Small intestine (tissue), 7 donors: ENCODE data around the gene SAP30BP. TPM values are rescaled to one million over a fixed set of nuclear protein-coding genes. Genes with fewer than 3 reads are reported as not detected.

Experiments used
- DNase-seq, 2 donors: peaks; one replicate each; pipeline versions ENCODE4 v3.0.0 to v3.0.0-alpha.2; 2013
- FAIRE-seq: peaks from 2 replicates; lab custom pipeline; 2012; peaks lifted over from hg19 to GRCh38; lab: Jason Lieb, UNC
- H3K27ac ChIP-seq, 3 donors: one replicate each; pipeline ENCODE4 v1.5.1; 2013; ENCODE audit warnings: low read length in 2 of 3, mild to moderate bottlenecking in 2 of 3, control low read depth in 1 of 3, inconsistent platforms in 1 of 3, low read depth in 1 of 3, moderate library complexity in 1 of 3
- H3K27me3 ChIP-seq, 3 donors: one replicate each; pipeline ENCODE4 v1.6.1; 2013; ENCODE audit warnings: low read length in 3 of 3, inconsistent platforms in 1 of 3; ENCODE audit not compliant: control insufficient read depth in 3 of 3, insufficient read depth in 3 of 3
- H3K36me3 ChIP-seq, 3 donors: one replicate each; pipeline ENCODE4 v1.6.1; 2013; ENCODE audit warnings: low read length in 3 of 3, inconsistent platforms in 1 of 3, low read depth in 1 of 3, mild to moderate bottlenecking in 1 of 3, moderate library complexity in 1 of 3; ENCODE audit not compliant: control insufficient read depth in 3 of 3, insufficient read depth in 2 of 3
- H3K4me1 ChIP-seq, 3 donors: one replicate each; pipeline ENCODE4 v1.6.1; 2013; ENCODE audit warnings: low read length in 2 of 3, inconsistent platforms in 1 of 3, low read depth in 1 of 3, mild to moderate bottlenecking in 1 of 3, moderate library complexity in 1 of 3; ENCODE audit not compliant: control insufficient read depth in 3 of 3, insufficient read depth in 2 of 3
- H3K4me3 ChIP-seq, 3 donors: one replicate each; pipeline ENCODE4 v1.5.1; 2013; ENCODE audit warnings: low read length in 3 of 3, control low read depth in 1 of 3, inconsistent platforms in 1 of 3, low read depth in 1 of 3, mild to moderate bottlenecking in 1 of 3, moderate library complexity in 1 of 3
- H3K9me3 ChIP-seq, 2 donors: one replicate each; pipeline ENCODE4 v1.6.1; 2013; ENCODE audit warnings: low read depth in 1 of 2, low read length in 1 of 2; ENCODE audit not compliant: control insufficient read depth in 2 of 2, insufficient read depth in 1 of 2
- WGBS, 3 donors: extraction: QIAGEN DNeasy Blood & Tissue Kit; methylation state at CpG; one replicate each; pipeline ENCODE4 v1.1.7; 2013; 5-methylcytosine and 5-hydroxymethylcytosine counted together
- polyA plus RNA-seq, 4 donors: library from polyadenylated mRNA; stranded (reverse) in 3 of 4; unstranded in 1 of 4; fragments of 200-250 nt in 3 of 4; fragments of 120-200 nt in 1 of 4; gene quantifications; one replicate each; pipeline versions ENCODE4 v1.2.1 to v1.2.3, GENCODE V29; 2013
- donor health status: healthy with polysubstance abuse.
- donor health status: control.
- donor health status: control.
- donor health status: Bipolar disorder and iron deficiency.
- donor health status: healthy.

Gene SAP30BP
- polyA plus RNA-seq, 4 donors: 52.6 to 92.7 (median 75.0) TPM

DNA sequence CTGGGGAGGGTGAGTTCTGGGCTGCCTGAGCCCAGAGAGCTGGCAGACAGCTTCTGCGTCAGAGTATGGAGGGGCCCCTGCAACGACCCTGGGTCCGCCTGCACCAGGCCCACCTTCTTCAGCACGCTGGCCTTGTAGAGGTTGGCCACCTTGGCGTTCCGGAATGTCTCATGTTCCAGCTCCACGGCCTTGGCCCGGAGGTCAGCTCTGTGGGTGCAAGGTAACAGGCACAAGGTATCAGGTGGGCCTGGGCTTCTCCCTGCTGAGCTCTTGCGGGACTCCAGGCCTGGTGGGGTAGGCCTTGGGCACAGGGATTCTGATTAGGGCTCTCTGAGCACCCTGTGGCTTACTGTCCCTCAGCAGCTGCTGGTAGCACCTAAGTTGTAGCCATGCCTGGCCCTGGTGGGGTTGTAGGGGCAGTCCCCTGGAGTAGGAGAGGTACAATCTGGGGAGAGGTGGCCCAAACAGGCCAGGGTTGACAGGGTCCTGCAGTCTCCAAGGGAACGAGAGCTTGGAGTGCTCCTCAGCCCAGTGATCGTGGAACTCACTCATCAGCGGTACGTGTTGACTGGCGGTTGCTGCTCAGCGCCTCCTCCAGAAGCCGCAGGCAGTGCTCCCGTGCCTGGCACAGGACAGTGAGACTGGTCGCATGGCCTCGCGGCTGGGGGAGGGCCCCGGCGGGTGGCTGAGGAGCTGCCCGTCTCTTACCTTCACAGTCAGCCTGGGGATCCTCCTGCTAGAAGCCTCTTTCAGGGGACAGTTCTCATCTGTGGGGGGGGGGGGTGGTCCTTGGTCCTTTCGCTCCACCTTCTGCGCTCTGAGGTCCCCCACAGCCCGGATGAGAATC lies 36.8 kb upstream of the SAP30BP start:
- Histone ChIP-seq H3K27ac (no peak overlapping the region), H3K36me3 (peaks cover 16 to 86% (median 17%) of the 10 kb centered on the region in 3 donors), H3K27me3 (no peaks in the 10 kb centered on the region), H3K4me3 (no peak overlapping the region), H3K4me1 (peaks cover 0 to 37% (median 0%) of the 10 kb centered on the region in 3 donors), H3K9me3 (no peaks in the 10 kb centered on the region)
- WGBS, 3 donors: 81 to 87% (median 84%) methylated on average over 25 to 26 of the region's 26 CpGs
- FAIRE-seq (no peak), DNase-seq (no peak)

DNA sequence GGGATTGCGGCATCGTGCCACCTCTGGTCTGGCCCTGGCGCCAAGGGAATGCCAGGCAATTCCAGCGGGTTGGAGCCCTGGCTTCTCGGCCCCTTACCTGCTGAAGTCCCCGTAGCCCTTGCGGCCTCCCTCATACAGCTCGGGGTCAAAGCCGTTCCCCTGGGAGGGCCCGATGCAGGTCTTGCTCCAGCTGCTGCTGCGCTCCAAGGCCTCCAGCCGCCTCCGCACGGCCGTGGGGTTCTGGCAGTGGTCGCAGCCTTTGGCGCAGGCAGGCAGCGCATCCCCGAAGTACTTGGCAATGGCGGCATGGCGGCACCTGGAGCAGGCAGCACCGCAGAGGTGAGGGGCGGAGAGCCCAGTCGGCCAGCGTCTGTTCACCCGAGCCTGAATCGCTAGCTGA lies 35.8 kb upstream of the SAP30BP start:
- Histone ChIP-seq H3K27me3 (no peaks in the 10 kb centered on the region), H3K4me1 (peaks cover 0 to 44% (median 0%) of the 10 kb centered on the region in 3 donors), H3K27ac (no peak overlapping the region), H3K9me3 (no peaks in the 10 kb centered on the region), H3K36me3 (peaks cover 7 to 78% (median 8%) of the 10 kb centered on the region in 3 donors), H3K4me3 (no peak overlapping the region)
- FAIRE-seq (no peak), DNase-seq (no peak)
- WGBS, 3 donors: 93 to 97% (median 93%) methylated on average over 27 of the region's 27 CpGs

DNA sequence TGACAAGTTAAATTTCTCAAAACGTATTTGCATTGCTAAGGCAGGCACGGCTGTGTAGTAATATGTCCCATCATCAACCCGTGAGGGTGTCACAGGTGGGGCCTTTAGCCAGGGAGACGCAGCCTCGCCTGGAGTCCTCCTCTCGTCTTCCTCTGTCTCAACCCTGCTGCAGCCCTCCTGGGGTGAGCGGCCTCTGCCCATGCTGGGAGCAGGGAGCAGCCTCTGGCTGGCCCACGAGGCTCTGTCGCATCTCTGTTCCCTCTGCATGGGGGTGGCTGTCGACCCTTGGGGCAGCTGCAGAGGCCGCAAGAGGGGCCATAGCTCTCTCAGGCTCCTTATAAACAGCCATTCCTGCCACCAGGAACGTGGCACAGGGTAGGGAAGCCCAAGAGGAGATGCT lies 34.7 kb upstream of the SAP30BP start:
- H3K27me3 ChIP-seq: no peaks in the 10 kb centered on the region
- no peak overlapping the region for H3K4me3 ChIP-seq
- no peaks in the 10 kb centered on the region for H3K9me3 ChIP-seq
- H3K27ac ChIP-seq: peak overlapping the region; percentile 10 to 89 (median 26)
- FAIRE-seq (no peak), DNase-seq (no peak)
- H3K4me1 ChIP-seq: peaks cover 0 to 54% (median 4%) of the 10 kb centered on the region in 3 donors
- peaks cover 0 to 76% (median 0%) of the 10 kb centered on the region in 3 donors for H3K36me3 ChIP-seq
- WGBS, 3 donors: 79 to 83% (median 80%) methylated on average over 12 of the region's 12 CpGs

DNA sequence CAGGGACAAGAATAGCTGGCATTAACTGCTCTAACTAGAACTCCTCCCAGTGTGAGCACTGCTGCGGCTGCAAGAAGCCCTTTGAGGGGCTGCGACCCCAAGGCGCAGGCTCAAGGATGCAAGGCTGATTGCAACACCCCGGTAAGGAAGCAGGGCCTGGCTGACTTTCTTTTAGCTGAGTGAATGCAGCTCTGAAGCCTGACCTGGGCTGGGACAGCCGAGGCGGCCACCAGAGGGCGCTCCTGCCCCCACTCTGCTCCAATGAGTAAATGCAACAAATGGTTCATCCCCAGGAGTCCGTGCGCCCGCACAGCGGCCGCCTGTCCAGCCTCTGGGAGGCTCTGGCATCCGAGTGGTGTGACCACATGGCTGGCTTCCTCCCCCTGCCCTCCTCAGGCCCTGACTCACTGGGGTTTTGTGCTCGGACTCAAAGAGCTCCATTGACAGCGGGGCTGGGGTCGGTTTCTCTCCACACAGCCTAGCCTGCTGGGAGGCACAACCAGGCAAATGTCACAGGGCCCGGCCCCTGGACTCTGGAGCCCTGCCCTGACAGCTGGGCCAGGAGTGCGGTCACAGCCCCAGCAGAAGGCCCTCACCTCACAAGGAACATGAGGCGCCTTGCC lies 34.2 kb upstream of the SAP30BP start, which contains the start of gene SMIM5:
Gene SMIM5 (plus strand): TSS at position 572 of the 623 bp plus-strand sequence. CDS start 6,768 bp downstream, outside the sequence.
- 9 to 15% (median 14%) methylated on average over 19 of the region's 19 CpGs for WGBS, 3 donors
- Histone ChIP-seq H3K27me3 (no peaks in the 10 kb centered on the region), H3K27ac (peak within 1 kb of the TSS; percentile 57 to 89 (median 89)), H3K4me1 (peaks cover 0 to 59% (median 4%) of the 10 kb centered on the region in 3 donors), H3K4me3 (peak within 1 kb of the TSS in 1 of 3 donors; percentile 7), H3K9me3 (no peaks in the 10 kb centered on the region), H3K36me3 (peaks cover 0 to 78% (median 0%) of the 10 kb centered on the region in 3 donors)
- DNase-seq: peak; percentile 79 to 93
- no peak for FAIRE-seq

DNA sequence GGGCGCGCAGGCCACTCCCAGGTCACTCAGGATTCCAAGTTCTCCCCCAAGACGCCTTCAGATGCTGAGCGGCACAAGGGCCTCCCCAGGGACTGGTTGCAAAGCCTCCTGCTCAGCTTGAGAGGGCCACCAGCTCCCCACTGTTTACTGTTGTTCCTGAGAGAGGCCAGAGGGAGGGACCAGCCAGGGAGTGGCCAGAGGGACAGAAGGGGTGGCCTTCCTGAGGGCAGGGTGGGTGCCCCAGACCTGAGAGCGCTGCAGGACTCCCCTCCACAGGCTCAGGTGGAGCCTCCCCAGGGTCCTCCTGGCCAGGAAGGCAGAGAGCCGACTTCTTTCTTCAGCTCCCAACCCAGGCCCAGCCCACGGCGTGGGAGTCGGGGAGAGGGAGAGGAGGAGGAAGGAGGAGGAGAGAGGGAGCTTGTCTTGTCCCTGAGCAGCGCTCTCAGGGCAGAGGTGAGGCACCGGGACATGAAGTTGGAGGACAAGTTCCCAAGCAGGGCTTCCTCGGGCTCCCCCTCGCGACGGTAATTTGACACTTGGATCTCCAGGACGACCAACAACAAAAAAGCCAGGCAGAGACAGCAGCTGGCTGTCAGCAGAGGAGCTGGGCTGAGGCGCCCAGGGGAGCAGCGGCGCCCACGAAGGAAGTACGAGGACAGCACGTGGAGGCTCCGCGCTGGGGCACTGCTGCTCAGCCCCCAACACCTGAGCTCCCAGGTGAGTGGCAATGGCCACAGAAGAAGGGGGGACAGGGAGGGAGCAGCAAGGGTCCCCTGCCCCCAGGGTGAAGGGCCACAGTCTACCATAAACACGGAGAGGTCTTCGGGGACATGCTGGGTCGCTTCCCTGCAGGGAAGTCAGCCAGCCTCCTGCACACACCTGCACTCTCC lies 33.4 kb upstream of the SAP30BP start:
- 8 to 17% (median 13%) methylated on average over 26 to 27 of the region's 27 CpGs for WGBS, 3 donors
- FAIRE-seq (no peak), DNase-seq (peak; percentile 90 to 95)
- Histone ChIP-seq H3K27me3 (no peaks in the 10 kb centered on the region), H3K4me3 (peak overlapping the region in 1 of 3 donors; percentile 7), H3K36me3 (peaks cover 0 to 77% (median 0%) of the 10 kb centered on the region in 3 donors), H3K4me1 (peaks cover 0 to 59% (median 4%) of the 10 kb centered on the region in 3 donors), H3K9me3 (no peaks in the 10 kb centered on the region), H3K27ac (peak overlapping the region; percentile 57 to 89 (median 89))

DNA sequence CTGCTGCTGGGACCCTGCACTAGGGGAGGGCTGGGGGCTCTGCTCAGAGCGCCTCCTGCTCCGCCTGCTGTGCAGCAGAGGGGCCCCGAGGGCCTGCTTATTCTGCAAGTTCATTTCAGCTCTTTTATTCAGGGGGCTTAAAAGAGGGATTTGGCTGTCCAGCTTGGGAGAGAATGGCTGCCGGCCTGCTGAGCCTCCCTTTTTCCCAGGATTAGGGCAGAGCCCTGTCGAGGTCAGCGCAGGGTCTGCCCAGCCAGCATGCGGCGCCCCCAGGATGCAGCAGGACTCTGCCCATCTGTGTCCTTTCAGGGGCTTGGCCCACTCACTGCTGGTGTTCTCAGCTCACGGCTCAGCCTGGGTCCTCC lies 32.8 kb upstream of the SAP30BP start:
- Histone ChIP-seq H3K4me3 (peak overlapping the region in 1 of 3 donors; percentile 7), H3K9me3 (no peaks in the 10 kb centered on the region), H3K27ac (peak overlapping the region; percentile 0 to 89 (median 89)), H3K36me3 (peaks cover 0 to 77% (median 0%) of the 10 kb centered on the region in 3 donors), H3K4me1 (peaks cover 0 to 61% (median 4%) of the 10 kb centered on the region in 3 donors), H3K27me3 (no peaks in the 10 kb centered on the region)
- 81 to 90% (median 83%) methylated on average over 8 to 9 of the region's 9 CpGs for WGBS, 3 donors
- DNase-seq: no peak
- no peak for FAIRE-seq

DNA sequence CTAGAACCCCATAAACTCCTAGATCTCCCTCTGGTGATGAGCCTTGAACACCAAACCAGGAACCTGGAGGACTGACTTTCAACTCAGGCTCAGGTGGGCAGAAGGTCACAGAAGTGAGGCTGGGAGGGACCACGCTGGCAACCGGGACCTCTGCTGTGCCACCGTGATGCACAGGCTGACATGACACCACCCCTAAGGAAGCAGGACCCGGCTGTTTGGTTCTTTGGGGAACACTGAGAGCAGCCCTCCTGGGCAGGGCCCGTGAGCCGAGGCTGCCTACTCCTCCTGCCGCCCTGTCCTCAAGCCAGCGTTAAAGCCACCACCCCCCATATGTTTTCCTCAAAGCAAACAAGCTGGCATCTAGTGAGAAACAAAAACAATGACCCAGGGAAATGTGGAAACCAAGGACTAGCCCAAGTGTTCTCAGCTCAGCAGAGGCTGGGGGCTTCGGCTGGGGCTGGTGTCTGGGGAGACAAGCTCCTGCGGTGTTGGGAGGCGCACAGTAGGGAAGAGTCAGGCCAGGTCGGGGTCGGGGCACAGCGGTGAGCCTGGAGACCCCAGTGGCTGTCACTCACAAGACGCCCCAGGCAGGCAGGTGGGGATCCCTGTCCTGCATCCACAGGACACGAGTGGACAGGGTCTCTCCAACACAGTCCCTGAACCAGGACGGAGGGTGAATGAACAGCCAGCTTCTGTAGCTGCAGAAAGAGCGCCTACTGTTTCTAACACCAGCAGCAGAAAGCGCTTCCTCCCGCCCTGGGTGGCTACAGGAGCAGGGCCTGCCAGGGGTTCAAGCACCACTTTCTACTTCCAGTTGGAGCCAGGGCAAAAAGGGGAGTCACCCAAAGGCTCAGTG lies 32.2 kb upstream of the SAP30BP start:
- no peaks in the 10 kb centered on the region for H3K9me3 ChIP-seq
- no peaks in the 10 kb centered on the region for H3K27me3 ChIP-seq
- 64 to 80% (median 77%) methylated on average over 20 of the region's 20 CpGs for WGBS, 3 donors
- peaks cover 0 to 68% (median 5%) of the 10 kb centered on the region in 3 donors for H3K4me1 ChIP-seq
- H3K4me3 ChIP-seq: peak overlapping the region in 1 of 3 donors; percentile 1
- DNase-seq (no peak), FAIRE-seq (no peak)
- peaks cover 0 to 77% (median 3%) of the 10 kb centered on the region in 3 donors for H3K36me3 ChIP-seq
- H3K27ac ChIP-seq: peak overlapping the region; percentile 16 to 89 (median 65)
